HCT116 (cell line): ENCODE data around the gene DCUN1D2. TPM values are rescaled to one million over a fixed set of nuclear protein-coding genes. Genes with fewer than 3 reads are reported as not detected.

Experiments used
- ATAC-seq: fragments of 200-7000 bp; cut with Tn5 transposase; 2 replicates; pipeline ENCODE4 v1.9.1; 2020; ENCODE audit warnings: mild to moderate bottlenecking, moderate library complexity
- BruUV-seq: library from RNA; stranded (reverse); fragments of 400-500 nt; replicated peaks from 2 replicates; lab custom pipeline; 2021; lab: Mats Ljungman, UMichigan
- CTCF ChIA-PET: fragments of 300-600 bp; sonication (Branson Sonifier 250); formaldehyde crosslinking; loops from one replicate; lab custom pipeline; 2021; ENCODE audit warnings: antibody characterized with exemption; lab: Charles Lee
- POLR2A ChIA-PET: fragments of 300-600, 350-600 bp; sonication (Branson Sonifier 250); formaldehyde crosslinking; loops from one replicate; lab custom pipeline; 2021; ENCODE audit warnings: antibody characterized with exemption; lab: Charles Lee
- RAD21 ChIA-PET, 2 experiments: fragments of 300-600 bp; sonication (Branson Sonifier 250); formaldehyde crosslinking; loops; one replicate each; lab custom pipeline; 2023; ENCODE audit warnings: low total read pairs in 2 of 2; ENCODE audit not compliant: uncharacterized antibody in 2 of 2, unreplicated experiment in 2 of 2, low non-redundant PET in 1 of 2; lab: Charles Lee
- DNase-seq: peaks from one replicate; pipeline ENCODE4 v3.0.0-alpha.2; 2010; ENCODE audit warnings: low read depth, low spot score
- H2AFZ ChIP-seq: fragments of 200-600 bp; shearing (Covaris generic), sonication (generic); 2 replicates; pipeline ENCODE4 v1.6.1; 2017; ENCODE audit warnings: low read depth, mixed run types, mixed read lengths, antibody characterized with exemption, low read length; ENCODE audit not compliant: poor library complexity, severe bottlenecking
- H3K27ac ChIP-seq: 2 replicates; pipeline ENCODE4 v1.5.1; 2012; ENCODE audit warnings: low read depth, low read length
- H3K27me3 ChIP-seq: fragments of 200-600 bp; sonication (generic); 2 replicates; pipeline ENCODE4 v1.6.1; 2016; ENCODE audit warnings: mixed run types, low read length, mixed read lengths; ENCODE audit not compliant: insufficient read depth
- H3K36me3 ChIP-seq, 2 experiments: fragments of 200-500 bp in 1 of 2; fragments of 200-600 bp in 1 of 2; sonication (Bioruptor generic) in 1 of 2; sonication (generic) in 1 of 2; 2 replicates each; pipeline versions ENCODE4 v1.5.1 to v1.6.1; 2014 to 2016; ENCODE audit warnings: low read length in 2 of 2, inconsistent platforms in 1 of 2, mixed read lengths in 1 of 2, mixed run types in 1 of 2; ENCODE audit not compliant: insufficient read depth in 2 of 2, control insufficient read depth in 1 of 2
- H3K4me1 ChIP-seq, 2 experiments: fragments of 200-600 bp in 1 of 2; sonication (generic) in 1 of 2; 2 replicates each; pipeline versions ENCODE4 v1.5.1 to v1.6.1; 2012 to 2017; ENCODE audit warnings: low read length in 2 of 2, inconsistent platforms in 1 of 2, mild to moderate bottlenecking in 1 of 2, mixed read lengths in 1 of 2, mixed run types in 1 of 2, moderate library complexity in 1 of 2; ENCODE audit not compliant: insufficient read depth in 2 of 2, control insufficient read depth in 1 of 2
- H3K4me2 ChIP-seq: fragments of 200-600 bp; sonication (generic); 2 replicates; pipeline ENCODE4 v1.6.1; 2017; ENCODE audit warnings: mixed run types, low read length, mixed read lengths
- H3K4me3 ChIP-seq, 2 experiments: fragments of 200-600 bp in 1 of 2; sonication (generic) in 1 of 2; replicated peaks in 1 of 2; 2 replicates each; pipeline ENCODE4 v1.5.1; 2011 to 2016; ENCODE audit warnings: low read length in 2 of 2, control low read depth in 1 of 2, low read depth in 1 of 2, mild to moderate bottlenecking in 1 of 2, mixed read lengths in 1 of 2, mixed run types in 1 of 2
- H3K79me2 ChIP-seq: fragments of 200-600 bp; sonication (generic); 2 replicates; pipeline ENCODE4 v1.6.1; 2017; ENCODE audit warnings: mild to moderate bottlenecking, mixed run types, low read length, moderate library complexity, mixed read lengths; ENCODE audit not compliant: insufficient read depth
- H3K9ac ChIP-seq: fragments of 200-600 bp; sonication (generic); 2 replicates; pipeline ENCODE4 v1.6.1; 2016; ENCODE audit warnings: low read length, mixed read lengths
- H3K9me2 ChIP-seq: fragments of 200-600 bp; sonication (generic), shearing (Covaris generic); 2 replicates; pipeline ENCODE4 v1.6.1; 2017; ENCODE audit warnings: mixed run types, mild to moderate bottlenecking, moderate library complexity; ENCODE audit not compliant: insufficient read depth
- H3K9me3 ChIP-seq, 2 experiments: fragments of 200-500 bp in 1 of 2; fragments of 200-600 bp in 1 of 2; sonication (Bioruptor generic) in 1 of 2; sonication (generic) in 1 of 2; 2 replicates each; pipeline ENCODE4 v1.6.1; 2014 to 2017; ENCODE audit warnings: low read length in 2 of 2, mixed read lengths in 2 of 2, inconsistent platforms in 1 of 2, low read depth in 1 of 2, mild to moderate bottlenecking in 1 of 2, mixed run types in 1 of 2, moderate library complexity in 1 of 2; ENCODE audit not compliant: control insufficient read depth in 1 of 2, insufficient read depth in 1 of 2
- H4K20me1 ChIP-seq: fragments of 200-600 bp; sonication (generic), shearing (Covaris generic); 2 replicates; pipeline ENCODE4 v1.6.1; 2017; ENCODE audit warnings: mixed run types, mild to moderate bottlenecking, moderate library complexity; ENCODE audit not compliant: insufficient read depth
- CBX3 ChIP-seq: IDR thresholded peaks from 2 replicates; pipeline ENCODE4 v1.6.1; 2012; ENCODE audit warnings: low read depth
- CEBPB ChIP-seq: IDR thresholded peaks from 2 replicates; pipeline ENCODE4 v1.6.1; 2012; ENCODE audit warnings: low read depth
- CTCF ChIP-seq, 3 experiments: fragments of 200-600 bp in 1 of 3; sonication (generic) in 1 of 3; IDR thresholded peaks in 2 of 3; conservative IDR thresholded peaks in 1 of 3; 2 replicates each; pipeline ENCODE4 v1.5.1; 2012 to 2017; ENCODE audit warnings: low read depth in 2 of 3, low read length in 2 of 3, antibody characterized with exemption in 1 of 3, borderline replicate concordance in 1 of 3, control low read depth in 1 of 3, mild to moderate bottlenecking in 1 of 3, mixed read lengths in 1 of 3, mixed run types in 1 of 3, moderate library complexity in 1 of 3; ENCODE audit not compliant: insufficient read depth in 1 of 3
- EGR1 ChIP-seq: IDR thresholded peaks from 2 replicates; pipeline ENCODE4 v1.6.1; 2012; ENCODE audit warnings: low read depth
- ELF1 ChIP-seq: IDR thresholded peaks from 2 replicates; pipeline ENCODE4 v1.6.1; 2012; ENCODE audit warnings: low read depth, borderline replicate concordance
- EZH2phosphoT487 ChIP-seq: fragments of 200-600 bp; IDR thresholded peaks from 2 replicates; pipeline ENCODE4 v1.6.1; 2018; ENCODE audit warnings: antibody characterized with exemption, borderline replicate concordance
- JUND ChIP-seq: IDR thresholded peaks from 2 replicates; pipeline ENCODE4 v1.6.1; 2012
- MAX ChIP-seq: IDR thresholded peaks from 2 replicates; pipeline ENCODE4 v1.6.1; 2012
- POLR2A ChIP-seq: IDR thresholded peaks from 2 replicates; pipeline ENCODE4 v1.7.0; 2011; ENCODE audit warnings: borderline replicate concordance; ENCODE audit not compliant: insufficient read depth, insufficient read length; ENCODE audit errors: extremely low read depth
- POLR2AphosphoS5 ChIP-seq: IDR thresholded peaks from 2 replicates; pipeline ENCODE4 v1.6.1; 2011; ENCODE audit warnings: mild to moderate bottlenecking, low read depth, low read length, moderate library complexity
- RAD21 ChIP-seq: IDR thresholded peaks from 2 replicates; pipeline ENCODE4 v1.6.1; 2012; ENCODE audit warnings: low read depth, mild to moderate bottlenecking
- SP1 ChIP-seq: IDR thresholded peaks from 2 replicates; pipeline ENCODE4 v1.6.1; 2012; ENCODE audit warnings: low read depth
- SRF ChIP-seq: IDR thresholded peaks from 2 replicates; pipeline ENCODE4 v1.6.1; 2012; ENCODE audit warnings: low read depth
- TCF7L2 ChIP-seq: IDR thresholded peaks from 2 replicates; pipeline ENCODE4 v1.7.0; 2011; ENCODE audit warnings: borderline replicate concordance, inconsistent platforms; ENCODE audit not compliant: insufficient read depth, insufficient read length; ENCODE audit errors: extremely low read depth
- YY1 ChIP-seq: IDR thresholded peaks from 2 replicates; pipeline ENCODE4 v1.6.1; 2011; ENCODE audit warnings: low read length, low read depth, moderate library complexity, mild to moderate bottlenecking; ENCODE audit not compliant: insufficient replicate concordance; ENCODE audit errors: extremely low read depth
- ZFX ChIP-seq: fragments of 450-650 bp; IDR thresholded peaks from 2 replicates; pipeline ENCODE4 v1.6.1; 2017
- ZNF274 ChIP-seq: fragments of 200-500 bp; sonication (Bioruptor generic); IDR thresholded peaks from 2 replicates; pipeline ENCODE4 v1.6.1; 2014; ENCODE audit warnings: mild to moderate bottlenecking, low read depth, low read length, inconsistent platforms
- intact Hi-C: fragments of 100-400 bp; cut with micrococcal nuclease; formaldehyde crosslinking; loops from 2 replicates; pipeline ENCODE4 v1.10.0; 2022
- total RNA-seq: library from RNA; stranded (reverse); gene quantifications from one replicate; pipeline ENCODE4 v1.2.1, GENCODE V29; 2021; ENCODE audit not compliant: unreplicated experiment

The DCUN1D2 gene
- total RNA-seq, 1 experiment from 2014 or later: 25.4 TPM

GRCh38 chr13:113407103-113407530, 83.4 kb downstream of the DCUN1D2 start:
- intact Hi-C loops: no loop called here
- no TSS peak for BruUV-seq
- ChIA-PET POLR2A (no interaction called here), RAD21 (no interaction called here), CTCF (no interaction called here)
- Histone ChIP-seq H3K27me3 (peaks cover 3% of the 10 kb centered on the region; the same call in 1 of the 2 replicates), H3K36me3 (no peaks in the 10 kb centered on the region), H3K9ac (no peak overlapping the region), H3K79me2 (no peaks in the 10 kb centered on the region), H3K4me1 (peaks cover 17 to 23% of the 10 kb centered on the region in 2 experiments), H2AFZ (no peak overlapping the region), H3K9me3 (no peaks in the 10 kb centered on the region), H3K4me3 (no peak overlapping the region), H3K4me2 (no peak overlapping the region), H4K20me1 (no peaks in the 10 kb centered on the region), H3K27ac (no peak overlapping the region), H3K9me2 (no peaks in the 10 kb centered on the region)
- TF ChIP-seq ZNF274: no peak
- no peak for TF ChIP-seq POLR2A
- TF ChIP-seq SP1: no peak
- no peak for TF ChIP-seq SRF
- no peak for TF ChIP-seq RAD21
- TF ChIP-seq POLR2AphosphoS5: no peak
- TF ChIP-seq CEBPB: no peak
- no peak for TF ChIP-seq TCF7L2
- no peak for DNase-seq
- ATAC-seq: no peak

GRCh38 chr13:113406321-113407102, 84.0 kb downstream of the DCUN1D2 start:
- Histone ChIP-seq H3K79me2 (no peaks in the 10 kb centered on the region), H3K9me2 (no peaks in the 10 kb centered on the region), H3K4me3 (no peak overlapping the region), H3K36me3 (no peaks in the 10 kb centered on the region), H2AFZ (no peak overlapping the region), H3K27ac (no peak overlapping the region), H3K27me3 (peaks cover 3% of the 10 kb centered on the region; the same call in 1 of the 2 replicates), H3K9ac (no peak overlapping the region), H3K4me1 (peaks cover 13 to 18% of the 10 kb centered on the region in 2 experiments), H4K20me1 (no peaks in the 10 kb centered on the region), H3K9me3 (no peaks in the 10 kb centered on the region), H3K4me2 (no peak overlapping the region)
- DNase-seq: no peak
- no peak for ATAC-seq
- BruUV-seq: no TSS peak
- intact Hi-C loops: no loop called here
- CTCF ChIA-PET: no interaction called here
- POLR2A ChIA-PET: no interaction called here
- RAD21 ChIA-PET: no interaction called here
- TF ChIP-seq EZH2phosphoT487 (no peak), EGR1 (no peak), ZNF274 (no peak), ZFX (no peak), CTCF (IDR thresholded peaks at IDR 0.05 in 2 of 3, conservative IDR thresholded peaks at IDR 0.05 in 1 of 3; ENCODE audit: borderline replicate concordance in 1 of 3, insufficient read depth in 1 of 3, low read depth in 2 of 3, low read length in 2 of 3) (no peak), ELF1 (no peak), MAX (no peak), SRF (no peak), CBX3 (no peak), POLR2A (no peak), YY1 (no peak), JUND (no peak), RAD21 (no peak)
